WTC11 (cell line): ENCODE measurements around the gene MAGI2. TPM values are rescaled to one million over a fixed set of nuclear protein-coding genes. Genes with fewer than 3 reads are reported as not detected.

Experiments
- ATAC-seq: fragments of 200-7000 bp; cut with Tn5 transposase; 2 replicates; pipeline ENCODE4 v1.10.0; 2021; ENCODE audit warnings: mild to moderate bottlenecking, moderate library complexity
- CTCF ChIA-PET: fragments of 300-600 bp; sonication (Branson Sonifier 250); formaldehyde crosslinking; loops from one replicate; lab custom pipeline; 2021; ENCODE audit warnings: antibody characterized with exemption; lab: Charles Lee
- POLR2A ChIA-PET: fragments of 350-600 bp; sonication (Branson Sonifier 250); formaldehyde crosslinking; loops from one replicate; lab custom pipeline; 2021; ENCODE audit warnings: antibody characterized with exemption; lab: Charles Lee
- DNase-seq: peaks from one replicate; pipeline ENCODE4 v3.0.0; 2021; ENCODE audit warnings: low spot score
- H3K27ac Mint-ChIP-seq: 2 replicates; pipeline ENCODE4 v1.8.0; 2021; ENCODE audit warnings: mixed read lengths
- H3K27me3 Mint-ChIP-seq: 2 replicates; pipeline ENCODE4 v1.8.0; 2021; ENCODE audit warnings: low read depth, mild to moderate bottlenecking, moderate library complexity, mixed read lengths
- H3K36me3 Mint-ChIP-seq: 2 replicates; pipeline ENCODE4 v1.8.0; 2021; ENCODE audit warnings: mixed read lengths
- H3K4me1 Mint-ChIP-seq: 2 replicates; pipeline ENCODE4 v1.8.0; 2022; ENCODE audit warnings: mixed read lengths
- H3K4me3 Mint-ChIP-seq: 2 replicates; pipeline ENCODE4 v1.8.0; 2021; ENCODE audit warnings: mild to moderate bottlenecking, moderate library complexity, mixed read lengths
- H3K9me3 Mint-ChIP-seq: 2 replicates; pipeline ENCODE4 v1.8.0; 2021; ENCODE audit warnings: mixed read lengths
- CREM ChIP-seq: sonication (generic); formaldehyde crosslinking; IDR thresholded peaks from 2 replicates; pipeline ENCODE4 v1.8.1; 2022; ENCODE audit warnings: mild to moderate bottlenecking, missing genetic modification reagents, moderate library complexity
- ESRRA ChIP-seq: sonication (generic); formaldehyde crosslinking; IDR thresholded peaks from 2 replicates; pipeline ENCODE4 v1.8.1; 2022; ENCODE audit warnings: mild to moderate bottlenecking, missing genetic modification reagents, borderline replicate concordance
- GTF2I ChIP-seq: fragments of 250-450 bp; sonication (Bioruptor Pico); conservative IDR thresholded peaks from 2 replicates; pipeline ENCODE4 v1.4.0; 2021; ENCODE audit warnings: mild to moderate bottlenecking
- IRF2 ChIP-seq: sonication (generic); formaldehyde crosslinking; IDR thresholded peaks from 2 replicates; pipeline ENCODE4 v1.8.0; 2022; ENCODE audit warnings: low read depth, missing genetic modification reagents, borderline replicate concordance
- NR3C1 ChIP-seq: sonication (generic); formaldehyde crosslinking; conservative IDR thresholded peaks from 2 replicates; pipeline ENCODE4 v1.8.1; 2023; ENCODE audit warnings: low read depth, mild to moderate bottlenecking, missing genetic modification reagents
- PRRX2 ChIP-seq: fragments of 250-450 bp; sonication (Bioruptor Pico); IDR thresholded peaks from 2 replicates; pipeline ENCODE4 v1.8.0; 2021; ENCODE audit warnings: mild to moderate bottlenecking
- RELA ChIP-seq: sonication (generic); formaldehyde crosslinking; IDR thresholded peaks from 2 replicates; pipeline ENCODE4 v1.8.1; 2022; ENCODE audit warnings: missing genetic modification reagents, mild to moderate bottlenecking, borderline replicate concordance
- SP1 ChIP-seq: sonication (generic); formaldehyde crosslinking; conservative IDR thresholded peaks from 2 replicates; pipeline ENCODE4 v1.8.1; 2022; ENCODE audit warnings: missing genetic modification reagents
- ZNF232 ChIP-seq: sonication (generic); formaldehyde crosslinking; IDR thresholded peaks from 2 replicates; pipeline ENCODE4 v1.8.0; 2022; ENCODE audit warnings: mild to moderate bottlenecking, missing genetic modification reagents
- ZNF423 ChIP-seq: fragments of 250-450 bp; sonication (Bioruptor Pico); IDR thresholded peaks from 2 replicates; pipeline ENCODE4 v2.1.2; 2022; ENCODE audit warnings: mild to moderate bottlenecking, moderate library complexity
- total RNA-seq: library from RNA; stranded (reverse); gene quantifications from 3 replicates; pipeline ENCODE4 v1.2.3, GENCODE V29; 2021
- TF ChIP-seq, protein P1 (sequence below): sonication (generic); formaldehyde crosslinking; IDR thresholded peaks from 2 replicates; pipeline ENCODE4 v1.8.1; 2023; ENCODE audit warnings: mild to moderate bottlenecking, missing genetic modification reagents, moderate library complexity
- TF ChIP-seq, protein P2 (sequence below): sonication (generic); formaldehyde crosslinking; IDR thresholded peaks from 2 replicates; pipeline ENCODE4 v1.8.0; 2022; ENCODE audit warnings: mild to moderate bottlenecking, missing genetic modification reagents
- TF ChIP-seq, protein P3 (sequence below): sonication (generic); formaldehyde crosslinking; conservative IDR thresholded peaks from 2 replicates; pipeline ENCODE4 v1.8.1; 2023; ENCODE audit warnings: mild to moderate bottlenecking, low read depth, missing genetic modification reagents, moderate library complexity
- TF ChIP-seq, protein P4 (sequence below): sonication (generic); formaldehyde crosslinking; IDR thresholded peaks from 2 replicates; pipeline ENCODE4 v1.8.0; 2023; ENCODE audit warnings: missing genetic modification reagents
- TF ChIP-seq, protein P5 (sequence below): sonication (generic); formaldehyde crosslinking; IDR thresholded peaks from 2 replicates; pipeline ENCODE4 v1.8.0; 2022; ENCODE audit warnings: mild to moderate bottlenecking, missing genetic modification reagents
- TF ChIP-seq, protein P6 (sequence below): sonication (generic); formaldehyde crosslinking; IDR thresholded peaks from 2 replicates; pipeline ENCODE4 v1.8.1; 2022; ENCODE audit warnings: missing genetic modification reagents, borderline replicate concordance
- TF ChIP-seq, protein P7 (sequence below): fragments of 250-450 bp; sonication (Bioruptor Pico); IDR thresholded peaks from 2 replicates; pipeline ENCODE4 v1.9.0; 2021; ENCODE audit warnings: mild to moderate bottlenecking
- TF ChIP-seq, protein P8 (sequence below): sonication (generic); formaldehyde crosslinking; IDR thresholded peaks from 2 replicates; pipeline ENCODE4 v1.8.1; 2022; ENCODE audit warnings: mild to moderate bottlenecking, moderate library complexity, missing genetic modification reagents

MAGI2 gene
- total RNA-seq, 1 experiment from 2014 or later, result 26.6 TPM

DNA sequence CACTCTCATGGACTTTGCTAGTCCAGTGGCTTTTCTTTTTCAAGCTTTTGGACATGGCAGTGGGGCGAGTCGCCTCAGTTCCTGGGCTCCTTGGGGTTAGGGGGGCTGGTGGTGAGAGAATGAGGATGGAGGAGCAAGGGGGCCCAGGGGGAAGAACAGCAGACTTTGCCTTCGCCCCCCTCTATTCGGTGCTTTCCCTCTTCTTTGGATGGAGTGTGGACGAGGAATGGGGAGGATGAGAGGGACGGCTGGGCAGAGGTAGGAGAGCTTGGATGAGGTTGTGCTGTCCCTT lies 255 bp downstream of the MAGI2 start:
- Mint-ChIP-seq H3K4me3 (peak overlapping the region; percentile 94), H3K36me3 (no peaks in the 10 kb centered on the region), H3K9me3 (no peaks in the 10 kb centered on the region), H3K27ac (no peak overlapping the region), H3K4me1 (peaks cover 17% of the 10 kb centered on the region), H3K27me3 (peaks cover 86% of the 10 kb centered on the region)
- DNase-seq, result no peak
- TF ChIP-seq PRRX2 (CRISPR knock-in tag), result no peak
- no peak for TF ChIP-seq NR3C1 (CRISPR knock-in tag)
- no peak for TF ChIP-seq ESRRA (CRISPR knock-in tag)
- TF ChIP-seq, protein P1, sequence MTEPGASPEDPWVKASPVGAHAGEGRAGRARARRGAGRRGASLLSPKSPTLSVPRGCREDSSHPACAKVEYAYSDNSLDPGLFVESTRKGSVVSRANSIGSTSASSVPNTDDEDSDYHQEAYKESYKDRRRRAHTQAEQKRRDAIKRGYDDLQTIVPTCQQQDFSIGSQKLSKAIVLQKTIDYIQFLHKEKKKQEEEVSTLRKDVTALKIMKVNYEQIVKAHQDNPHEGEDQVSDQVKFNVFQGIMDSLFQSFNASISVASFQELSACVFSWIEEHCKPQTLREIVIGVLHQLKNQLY (CRISPR knock-in tag), result no peak
- TF ChIP-seq, protein P2, sequence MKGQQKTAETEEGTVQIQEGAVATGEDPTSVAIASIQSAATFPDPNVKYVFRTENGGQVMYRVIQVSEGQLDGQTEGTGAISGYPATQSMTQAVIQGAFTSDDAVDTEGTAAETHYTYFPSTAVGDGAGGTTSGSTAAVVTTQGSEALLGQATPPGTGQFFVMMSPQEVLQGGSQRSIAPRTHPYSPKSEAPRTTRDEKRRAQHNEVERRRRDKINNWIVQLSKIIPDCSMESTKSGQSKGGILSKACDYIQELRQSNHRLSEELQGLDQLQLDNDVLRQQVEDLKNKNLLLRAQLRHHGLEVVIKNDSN (CRISPR knock-in tag), result no peak
- no peak for TF ChIP-seq RELA (CRISPR knock-in tag)
- no peak for TF ChIP-seq CREM (CRISPR knock-in tag)
- no peak for TF ChIP-seq GTF2I (CRISPR knock-in tag)
- no peak for TF ChIP-seq SP1 (CRISPR knock-in tag)
- no peak for TF ChIP-seq IRF2 (CRISPR knock-in tag)
- TF ChIP-seq, protein P3, sequence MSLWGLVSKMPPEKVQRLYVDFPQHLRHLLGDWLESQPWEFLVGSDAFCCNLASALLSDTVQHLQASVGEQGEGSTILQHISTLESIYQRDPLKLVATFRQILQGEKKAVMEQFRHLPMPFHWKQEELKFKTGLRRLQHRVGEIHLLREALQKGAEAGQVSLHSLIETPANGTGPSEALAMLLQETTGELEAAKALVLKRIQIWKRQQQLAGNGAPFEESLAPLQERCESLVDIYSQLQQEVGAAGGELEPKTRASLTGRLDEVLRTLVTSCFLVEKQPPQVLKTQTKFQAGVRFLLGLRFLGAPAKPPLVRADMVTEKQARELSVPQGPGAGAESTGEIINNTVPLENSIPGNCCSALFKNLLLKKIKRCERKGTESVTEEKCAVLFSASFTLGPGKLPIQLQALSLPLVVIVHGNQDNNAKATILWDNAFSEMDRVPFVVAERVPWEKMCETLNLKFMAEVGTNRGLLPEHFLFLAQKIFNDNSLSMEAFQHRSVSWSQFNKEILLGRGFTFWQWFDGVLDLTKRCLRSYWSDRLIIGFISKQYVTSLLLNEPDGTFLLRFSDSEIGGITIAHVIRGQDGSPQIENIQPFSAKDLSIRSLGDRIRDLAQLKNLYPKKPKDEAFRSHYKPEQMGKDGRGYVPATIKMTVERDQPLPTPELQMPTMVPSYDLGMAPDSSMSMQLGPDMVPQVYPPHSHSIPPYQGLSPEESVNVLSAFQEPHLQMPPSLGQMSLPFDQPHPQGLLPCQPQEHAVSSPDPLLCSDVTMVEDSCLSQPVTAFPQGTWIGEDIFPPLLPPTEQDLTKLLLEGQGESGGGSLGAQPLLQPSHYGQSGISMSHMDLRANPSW (CRISPR knock-in tag), result no peak
- TF ChIP-seq, protein P4, sequence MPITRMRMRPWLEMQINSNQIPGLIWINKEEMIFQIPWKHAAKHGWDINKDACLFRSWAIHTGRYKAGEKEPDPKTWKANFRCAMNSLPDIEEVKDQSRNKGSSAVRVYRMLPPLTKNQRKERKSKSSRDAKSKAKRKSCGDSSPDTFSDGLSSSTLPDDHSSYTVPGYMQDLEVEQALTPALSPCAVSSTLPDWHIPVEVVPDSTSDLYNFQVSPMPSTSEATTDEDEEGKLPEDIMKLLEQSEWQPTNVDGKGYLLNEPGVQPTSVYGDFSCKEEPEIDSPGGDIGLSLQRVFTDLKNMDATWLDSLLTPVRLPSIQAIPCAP (CRISPR knock-in tag), result no peak
- TF ChIP-seq ZNF423 (CRISPR knock-in tag), result no peak
- TF ChIP-seq, protein P5, sequence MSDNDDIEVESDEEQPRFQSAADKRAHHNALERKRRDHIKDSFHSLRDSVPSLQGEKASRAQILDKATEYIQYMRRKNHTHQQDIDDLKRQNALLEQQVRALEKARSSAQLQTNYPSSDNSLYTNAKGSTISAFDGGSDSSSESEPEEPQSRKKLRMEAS, result no peak
- TF ChIP-seq, protein P6, sequence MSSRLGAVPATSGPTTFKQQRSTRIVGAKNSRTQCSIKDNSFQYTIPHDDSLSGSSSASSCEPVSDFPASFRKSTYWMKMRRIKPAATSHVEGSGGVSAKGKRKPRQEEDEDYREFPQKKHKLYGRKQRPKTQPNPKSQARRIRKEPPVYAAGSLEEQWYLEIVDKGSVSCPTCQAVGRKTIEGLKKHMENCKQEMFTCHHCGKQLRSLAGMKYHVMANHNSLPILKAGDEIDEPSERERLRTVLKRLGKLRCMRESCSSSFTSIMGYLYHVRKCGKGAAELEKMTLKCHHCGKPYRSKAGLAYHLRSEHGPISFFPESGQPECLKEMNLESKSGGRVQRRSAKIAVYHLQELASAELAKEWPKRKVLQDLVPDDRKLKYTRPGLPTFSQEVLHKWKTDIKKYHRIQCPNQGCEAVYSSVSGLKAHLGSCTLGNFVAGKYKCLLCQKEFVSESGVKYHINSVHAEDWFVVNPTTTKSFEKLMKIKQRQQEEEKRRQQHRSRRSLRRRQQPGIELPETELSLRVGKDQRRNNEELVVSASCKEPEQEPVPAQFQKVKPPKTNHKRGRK (CRISPR knock-in tag), result no peak
- TF ChIP-seq, protein P7, sequence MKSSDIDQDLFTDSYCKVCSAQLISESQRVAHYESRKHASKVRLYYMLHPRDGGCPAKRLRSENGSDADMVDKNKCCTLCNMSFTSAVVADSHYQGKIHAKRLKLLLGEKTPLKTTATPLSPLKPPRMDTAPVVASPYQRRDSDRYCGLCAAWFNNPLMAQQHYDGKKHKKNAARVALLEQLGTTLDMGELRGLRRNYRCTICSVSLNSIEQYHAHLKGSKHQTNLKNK (CRISPR knock-in tag), result no peak
- no peak for TF ChIP-seq ZNF232
- TF ChIP-seq, protein P8, sequence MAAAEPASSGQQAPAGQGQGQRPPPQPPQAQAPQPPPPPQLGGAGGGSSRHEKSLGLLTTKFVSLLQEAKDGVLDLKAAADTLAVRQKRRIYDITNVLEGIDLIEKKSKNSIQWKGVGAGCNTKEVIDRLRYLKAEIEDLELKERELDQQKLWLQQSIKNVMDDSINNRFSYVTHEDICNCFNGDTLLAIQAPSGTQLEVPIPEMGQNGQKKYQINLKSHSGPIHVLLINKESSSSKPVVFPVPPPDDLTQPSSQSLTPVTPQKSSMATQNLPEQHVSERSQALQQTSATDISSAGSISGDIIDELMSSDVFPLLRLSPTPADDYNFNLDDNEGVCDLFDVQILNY (CRISPR knock-in tag), result no peak
- POLR2A ChIA-PET, result no interaction called here
- no peak for ATAC-seq
- CTCF ChIA-PET, result interaction anchor here (0.7 to 1.2 kb wide), 2 partner anchors 31 to 155 kb away, joined by 3 to 7 read pairs; no protein-coding TSS in a partner anchor
